Measurements from ENCODE around the gene GTF2F1.
"Not testable (repeated sequence)": the region's sequence is repeated elsewhere in the genome, so short reads cannot be mapped to it uniquely, and the experiment has no call there.

Gene GTF2F1

DNA sequence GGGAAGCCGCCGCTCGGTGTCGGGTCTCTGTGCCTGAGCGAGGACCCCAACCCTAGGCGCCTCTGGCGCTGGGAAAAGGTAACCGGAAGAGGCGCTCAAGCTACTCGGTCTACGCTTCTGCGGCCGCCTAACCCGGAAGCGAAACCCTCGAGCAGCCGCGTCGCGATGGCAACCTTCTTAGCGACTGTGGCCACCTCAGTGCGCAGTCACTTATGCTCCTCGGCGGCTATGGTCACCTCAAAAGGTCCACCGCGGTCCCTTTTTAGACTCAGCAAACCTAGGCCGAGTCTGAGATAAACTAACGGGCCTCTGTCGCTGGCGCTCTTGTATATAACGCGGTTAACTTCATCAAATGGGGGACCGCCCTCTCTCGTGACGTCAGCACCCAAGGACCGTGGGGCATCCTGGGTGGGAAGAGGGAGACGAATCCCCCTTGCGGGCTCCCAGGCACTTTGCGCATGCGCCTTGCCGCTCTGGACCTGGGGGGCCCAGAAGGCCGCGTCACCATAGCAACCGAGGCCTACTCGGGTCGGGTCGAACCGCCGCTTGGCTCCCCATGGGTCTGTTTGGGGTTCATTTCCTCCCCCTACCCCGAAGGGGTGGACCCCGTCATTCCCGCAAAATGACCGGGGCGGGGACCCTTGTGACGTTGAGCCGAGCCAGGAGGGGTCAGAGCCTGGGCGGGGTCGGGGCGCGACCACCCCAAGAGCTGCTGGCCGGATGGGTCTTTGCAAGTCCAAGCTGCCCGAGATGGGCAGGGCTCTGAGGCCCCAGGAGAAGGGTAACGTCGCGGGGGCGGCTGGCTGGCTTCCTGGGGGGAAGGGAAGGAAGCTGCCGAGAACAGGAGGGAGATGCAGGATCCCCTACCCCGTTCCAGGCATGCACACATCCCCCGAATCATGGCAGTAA, at the start of gene GTF2F1:
GTF2F1 (minus strand) TSS at position 91 of the 909 bp plus-strand sequence. CDS start 169 bp downstream, outside the sequence.
- DNase-seq (ENCODE audit: low read depth) = peak; percentile 95

DNA sequence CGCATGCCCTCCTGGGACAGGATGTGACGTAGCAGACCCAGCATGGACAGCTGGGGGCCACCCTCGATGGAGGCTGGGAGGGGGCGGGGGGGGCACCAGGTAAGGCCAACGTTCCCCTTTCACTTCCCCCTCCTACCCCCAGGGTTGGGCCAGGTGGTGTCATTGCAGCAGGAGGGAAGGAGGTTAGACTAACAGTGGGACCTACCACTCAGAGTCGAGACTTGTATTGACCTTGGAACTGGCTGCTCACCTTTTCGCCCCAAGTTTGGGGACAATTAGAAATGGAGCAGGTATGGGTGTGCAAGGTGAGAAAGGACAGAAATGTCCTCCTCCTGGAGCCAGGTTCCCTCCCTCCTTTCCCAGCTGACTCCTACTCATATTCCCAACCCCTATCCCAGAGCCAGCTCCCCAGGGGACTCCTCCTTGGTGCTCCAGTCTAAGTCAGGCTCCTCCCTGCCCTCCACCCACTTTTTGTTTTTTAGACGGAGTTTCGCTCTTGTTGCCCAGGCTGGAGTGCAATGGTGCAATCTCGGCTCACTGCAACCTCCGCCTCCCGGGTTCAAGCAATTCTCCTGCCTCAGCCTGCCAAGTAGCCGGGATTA, 49.2 kb upstream of the GTF2F1 start:
- DNase-seq (ENCODE audit: low read depth) = no peak

GRCh38 chr19:6440905-6441304, 47.9 kb upstream of the GTF2F1 start:
- no peak for DNase-seq (ENCODE audit: low read depth)

- no peak for DNase-seq (ENCODE audit: low read depth)
Measured at GRCh38 chr19:6439743-6440142, 46.8 kb upstream of the GTF2F1 start.

GRCh38 chr19:6433663-6434062, 40.7 kb upstream of the GTF2F1 start, which contains the start of gene SLC25A41:
TSS of gene SLC25A41 (minus strand) at chr19:6433763. CDS start at chr19:6433693, 70 bp downstream.
- no peak for DNase-seq (ENCODE audit: low read depth)

DNA sequence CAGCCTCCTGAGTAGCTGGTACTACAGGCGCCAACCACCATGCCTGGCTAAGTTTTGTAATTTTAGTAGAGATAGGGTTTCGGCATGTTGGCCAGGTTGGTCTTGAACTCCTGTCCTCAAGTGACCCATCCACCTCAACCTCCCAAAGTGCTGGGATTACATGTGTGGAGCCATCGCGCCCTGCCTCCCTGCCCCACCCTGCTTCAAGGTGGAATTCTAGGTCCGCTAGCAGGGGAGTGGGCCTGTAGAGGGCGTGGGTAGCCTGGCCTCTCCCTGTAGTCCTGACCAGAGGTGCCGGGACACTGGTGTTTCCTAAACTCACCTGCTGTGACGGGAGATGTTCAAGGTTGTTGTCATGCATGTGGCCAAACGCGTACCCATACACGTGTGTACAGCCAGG, 40.2 kb upstream of the GTF2F1 start:
- no peak for DNase-seq (ENCODE audit: low read depth)

DNA sequence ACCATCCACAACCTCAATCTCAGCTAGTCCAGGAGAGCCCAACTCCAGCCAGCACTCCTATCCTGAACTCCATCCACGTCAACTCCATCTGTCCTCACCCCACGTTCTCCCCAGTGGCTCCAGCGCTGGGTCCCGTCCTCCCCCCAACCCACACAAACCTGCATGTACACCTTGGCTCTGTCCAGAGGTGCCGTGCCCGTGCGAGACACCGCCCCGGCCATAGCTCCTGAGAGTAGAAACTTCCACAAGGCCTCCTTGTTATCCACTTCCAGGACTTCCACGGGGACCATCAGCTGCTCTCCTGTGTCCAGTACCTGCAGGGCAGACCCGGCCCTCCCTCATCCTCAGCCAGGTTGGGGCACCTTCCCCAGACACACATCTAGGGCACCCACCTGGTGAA, 38.9 kb upstream of the GTF2F1 start:
- no peak for DNase-seq (ENCODE audit: low read depth)

- no peak for DNase-seq (ENCODE audit: low read depth)
Measured at GRCh38 chr19:6429419-6430221, 36.7 kb upstream of the GTF2F1 start.

GRCh38 chr19:6428692-6429418, 35.9 kb upstream of the GTF2F1 start:
- not testable (repeated sequence) for DNase-seq (ENCODE audit: low read depth)

GRCh38 chr19:6427131-6427530, 34.2 kb upstream of the GTF2F1 start:
- DNase-seq (ENCODE audit: low read depth) = no peak

- DNase-seq (ENCODE audit: low read depth) = no peak
Measured at GRCh38 chr19:6425732-6426620, 33.0 kb upstream of the GTF2F1 start.

- peak; percentile 100 for DNase-seq (ENCODE audit: low read depth)
Measured at GRCh38 chr19:6424939-6425731, 32.2 kb upstream of the GTF2F1 start.

GRCh38 chr19:6424195-6424938, 31.4 kb upstream of the GTF2F1 start, which contains the start of gene KHSRP:
TSS of gene KHSRP (minus strand) at chr19:6424811. CDS start at chr19:6424701, 110 bp downstream.
- DNase-seq (ENCODE audit: low read depth) = no peak

- peak; percentile 65 for DNase-seq (ENCODE audit: low read depth)
Measured at GRCh38 chr19:6423499-6424194, 30.7 kb upstream of the GTF2F1 start.

- no peak for DNase-seq (ENCODE audit: low read depth)
Measured at GRCh38 chr19:6421075-6422014, 28.4 kb upstream of the GTF2F1 start.

GRCh38 chr19:6418562-6418932, 25.6 kb upstream of the GTF2F1 start:
- DNase-seq (ENCODE audit: low read depth) = no peak
